DND-41 (cell line): ENCODE results near the gene ALDOA.

Source experiments
- ATAC-seq: fragments of 200-7000 bp; cut with Tn5 transposase; 3 replicates; pipeline ENCODE4 v1.9.1; 2021; ENCODE audit warnings: low read depth; ENCODE audit not compliant: insufficient read depth
- DNase-seq: peaks from one replicate; pipeline ENCODE4 v3.0.0-alpha.2; 2020
- H2AFZ ChIP-seq: 2 replicates; pipeline ENCODE4 v1.6.0; 2012; ENCODE audit warnings: low read depth, low read length
- H3K27ac ChIP-seq: 2 replicates; pipeline ENCODE4 v1.5.1; 2012; ENCODE audit warnings: low read length, inconsistent platforms
- H3K27me3 ChIP-seq: fragments of 200-600 bp; sonication (generic); 2 replicates; pipeline ENCODE4 v1.6.0; 2012; ENCODE audit warnings: low read length, mild to moderate bottlenecking, inconsistent platforms; ENCODE audit not compliant: insufficient read depth, poor library complexity
- H3K36me3 ChIP-seq: 2 replicates; pipeline ENCODE4 v1.5.1; 2012; ENCODE audit warnings: low read length, inconsistent platforms; ENCODE audit not compliant: insufficient read depth
- H3K4me1 ChIP-seq: 2 replicates; pipeline ENCODE4 v1.5.1; 2012; ENCODE audit warnings: mild to moderate bottlenecking, low read length; ENCODE audit not compliant: insufficient read depth
- H3K4me2 ChIP-seq: 2 replicates; pipeline ENCODE4 v1.6.0; 2012; ENCODE audit warnings: mild to moderate bottlenecking, moderate library complexity, low read length, inconsistent platforms; ENCODE audit not compliant: insufficient read depth
- H3K4me3 ChIP-seq, 2 experiments: fragments of 200-600 bp in 1 of 2; shearing (Covaris generic) in 1 of 2; 2 replicates each; pipeline ENCODE4 v1.5.1; 2012 to 2016; ENCODE audit warnings: inconsistent platforms in 2 of 2, low read length in 2 of 2, mild to moderate bottlenecking in 2 of 2, low read depth in 1 of 2, moderate library complexity in 1 of 2
- H3K79me2 ChIP-seq: 2 replicates; pipeline ENCODE4 v1.6.0; 2012; ENCODE audit warnings: low read length, inconsistent platforms; ENCODE audit not compliant: insufficient read depth
- H3K9ac ChIP-seq: 2 replicates; pipeline ENCODE4 v1.6.0; 2012; ENCODE audit warnings: low read depth, mild to moderate bottlenecking, inconsistent platforms, low read length, moderate library complexity
- H3K9me3 ChIP-seq: 2 replicates; pipeline ENCODE4 v1.5.1; 2012; ENCODE audit warnings: low read length, moderate library complexity, mild to moderate bottlenecking, inconsistent platforms; ENCODE audit not compliant: insufficient read depth, severe bottlenecking
- H4K20me1 ChIP-seq: 2 replicates; pipeline ENCODE4 v1.6.0; 2012; ENCODE audit warnings: low read length; ENCODE audit not compliant: insufficient read depth
- EZH2 ChIP-seq: IDR thresholded peaks from 3 replicates; pipeline ENCODE4 v1.6.1; 2012; ENCODE audit warnings: borderline replicate concordance, low read depth, mild to moderate bottlenecking, moderate library complexity, low read length, inconsistent platforms; ENCODE audit not compliant: severe bottlenecking
- TF ChIP-seq, protein P1 (sequence below): IDR thresholded peaks from 2 replicates; pipeline ENCODE4 v1.5.1; 2012; ENCODE audit warnings: borderline replicate concordance, low read length, moderate library complexity, mild to moderate bottlenecking; ENCODE audit not compliant: poor library complexity, severe bottlenecking; ENCODE audit errors: extremely low read depth

Gene ALDOA

DNA sequence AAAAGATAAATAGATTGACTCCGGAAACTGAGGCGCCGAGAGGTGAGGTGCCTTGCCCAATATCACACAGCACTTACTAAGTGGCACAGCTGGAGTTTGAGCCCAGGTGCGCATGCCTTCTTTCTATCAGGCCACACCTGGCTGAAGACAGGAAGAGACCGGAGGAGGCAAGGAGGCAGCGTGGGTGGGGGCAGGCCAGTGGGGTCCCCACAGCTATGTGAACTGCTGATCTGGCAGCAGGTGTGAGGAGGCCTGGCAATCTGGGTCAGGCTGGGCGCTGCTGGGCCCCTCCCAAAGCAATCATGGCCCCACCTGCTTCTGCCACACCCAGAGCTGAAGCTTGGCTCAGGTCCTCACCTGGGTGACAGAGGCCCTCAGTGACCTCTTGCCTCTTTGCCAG is 49.7 kb downstream of the ALDOA start:
- peaks cover 64% of the 10 kb centered on the region for H3K36me3 ChIP-seq
- no peak overlapping the region for H3K4me2 ChIP-seq
- DNase-seq (no peak), ATAC-seq (no peak)
- H3K27me3 ChIP-seq = no peaks in the 10 kb centered on the region
- no peak overlapping the region for H3K4me3 ChIP-seq
- H3K9me3 ChIP-seq = no peaks in the 10 kb centered on the region
- H4K20me1 ChIP-seq = no peaks in the 10 kb centered on the region
- H3K4me1 ChIP-seq = no peaks in the 10 kb centered on the region
- no peak overlapping the region for H3K27ac ChIP-seq
- no peak for TF ChIP-seq EZH2
- TF ChIP-seq, protein P1, sequence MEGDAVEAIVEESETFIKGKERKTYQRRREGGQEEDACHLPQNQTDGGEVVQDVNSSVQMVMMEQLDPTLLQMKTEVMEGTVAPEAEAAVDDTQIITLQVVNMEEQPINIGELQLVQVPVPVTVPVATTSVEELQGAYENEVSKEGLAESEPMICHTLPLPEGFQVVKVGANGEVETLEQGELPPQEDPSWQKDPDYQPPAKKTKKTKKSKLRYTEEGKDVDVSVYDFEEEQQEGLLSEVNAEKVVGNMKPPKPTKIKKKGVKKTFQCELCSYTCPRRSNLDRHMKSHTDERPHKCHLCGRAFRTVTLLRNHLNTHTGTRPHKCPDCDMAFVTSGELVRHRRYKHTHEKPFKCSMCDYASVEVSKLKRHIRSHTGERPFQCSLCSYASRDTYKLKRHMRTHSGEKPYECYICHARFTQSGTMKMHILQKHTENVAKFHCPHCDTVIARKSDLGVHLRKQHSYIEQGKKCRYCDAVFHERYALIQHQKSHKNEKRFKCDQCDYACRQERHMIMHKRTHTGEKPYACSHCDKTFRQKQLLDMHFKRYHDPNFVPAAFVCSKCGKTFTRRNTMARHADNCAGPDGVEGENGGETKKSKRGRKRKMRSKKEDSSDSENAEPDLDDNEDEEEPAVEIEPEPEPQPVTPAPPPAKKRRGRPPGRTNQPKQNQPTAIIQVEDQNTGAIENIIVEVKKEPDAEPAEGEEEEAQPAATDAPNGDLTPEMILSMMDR = no peak
- H2AFZ ChIP-seq = no peak overlapping the region
- no peak overlapping the region for H3K9ac ChIP-seq
- no peaks in the 10 kb centered on the region for H3K79me2 ChIP-seq

DNA sequence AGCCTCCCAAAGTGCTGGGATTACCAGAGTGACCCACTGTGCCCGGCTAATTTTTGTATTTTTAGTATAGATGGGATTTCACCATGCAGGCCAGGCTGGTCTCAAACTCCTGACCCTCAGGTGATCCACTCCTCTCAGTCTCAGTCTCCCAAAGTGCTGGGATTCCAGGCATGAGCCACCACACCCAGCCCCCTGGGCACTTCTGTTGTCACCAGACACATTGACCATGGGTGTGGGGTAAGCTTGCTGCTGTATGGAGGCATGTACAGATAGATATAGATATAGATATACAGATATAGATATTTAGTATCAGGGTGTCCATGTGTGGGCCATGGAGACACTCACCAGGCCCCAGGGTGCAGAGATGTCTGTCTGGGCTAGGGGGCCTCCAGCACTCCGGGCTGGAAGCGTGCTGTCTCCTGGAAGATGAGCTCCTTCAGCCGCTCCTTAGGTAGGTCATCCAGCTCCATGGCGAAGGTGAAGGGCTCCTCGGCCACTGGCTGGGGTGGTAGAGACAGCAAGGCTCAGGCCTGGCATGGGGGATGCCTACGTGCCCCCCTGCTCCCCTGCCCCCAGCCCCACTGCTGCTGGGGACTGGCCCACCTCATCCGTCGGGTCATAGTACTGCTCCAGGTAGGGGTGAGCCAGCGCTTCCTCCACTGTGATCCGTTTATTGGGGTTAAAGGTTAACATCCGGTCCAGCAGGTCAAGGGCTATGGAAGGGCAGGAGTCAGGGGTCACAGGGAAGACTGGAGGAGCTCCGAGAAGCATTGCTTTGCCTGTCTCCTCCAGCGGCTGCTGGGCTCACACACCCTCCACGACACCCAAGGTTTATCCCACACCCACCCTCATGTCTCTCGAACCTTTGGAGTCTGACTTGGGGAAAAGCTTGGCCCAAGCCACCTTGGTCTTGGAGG is 51.0 kb downstream of the ALDOA start:
- Histone ChIP-seq H3K9ac (no peak overlapping the region), H3K4me1 (no peaks in the 10 kb centered on the region), H3K4me3 (no peak overlapping the region), H3K4me2 (no peak overlapping the region), H4K20me1 (no peaks in the 10 kb centered on the region), H3K36me3 (peaks cover 65% of the 10 kb centered on the region), H3K27me3 (no peaks in the 10 kb centered on the region), H2AFZ (no peak overlapping the region), H3K9me3 (no peaks in the 10 kb centered on the region), H3K79me2 (peaks cover 3% of the 10 kb centered on the region; the same call in 1 of the 2 replicates), H3K27ac (no peak overlapping the region)
- no peak for ATAC-seq
- TF ChIP-seq, protein P1 = no peak
- TF ChIP-seq EZH2 = no peak
- no peak for DNase-seq

DNA sequence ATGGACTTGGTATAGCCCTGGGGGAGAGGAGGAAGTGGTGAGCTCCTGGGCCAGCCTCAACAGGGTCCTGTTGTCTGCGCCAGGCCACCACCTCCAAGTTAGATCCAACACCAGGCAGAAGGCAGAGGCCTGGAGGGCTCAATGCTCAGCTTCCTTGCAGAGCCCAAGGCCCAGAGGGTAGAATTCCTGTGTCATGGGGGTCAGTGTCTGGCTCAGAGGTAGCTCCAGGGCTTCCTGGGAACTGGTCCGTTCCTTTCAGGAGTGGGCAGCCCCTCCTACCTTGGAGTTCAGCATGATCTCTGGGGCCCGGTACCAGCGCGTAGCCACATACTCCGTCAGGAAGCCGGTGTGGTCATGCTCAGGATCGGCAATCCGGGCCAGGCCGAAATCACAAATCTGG is 52.2 kb downstream of the ALDOA start:
- Histone ChIP-seq H3K4me3 (no peak overlapping the region), H4K20me1 (no peaks in the 10 kb centered on the region), H3K27me3 (no peaks in the 10 kb centered on the region), H3K4me1 (peaks cover 11% of the 10 kb centered on the region), H3K9me3 (no peaks in the 10 kb centered on the region), H3K9ac (no peak overlapping the region), H2AFZ (no peak overlapping the region), H3K79me2 (peaks cover 13% of the 10 kb centered on the region), H3K27ac (no peak overlapping the region), H3K4me2 (no peak overlapping the region), H3K36me3 (peaks cover 57% of the 10 kb centered on the region)
- DNase-seq (no peak), ATAC-seq (no peak)
- TF ChIP-seq, protein P1 = no peak
- no peak for TF ChIP-seq EZH2
